ENCODE data around the gene CEP170. TPM values are rescaled to one million over a fixed set of nuclear protein-coding genes. Genes with fewer than 3 reads are reported as not detected.

CEP170 gene
- polyA plus RNA-seq (2011; rRNA removed) (59.9 and 69.6 TPM in 2 replicates), polyA plus RNA-seq (2017; fragmentation: RNase III; extraction: RNeasy Plus Mini Kit Qiagen cat#74134 plus additional on column Dnase treatment) (30.4 to 32.6 TPM (median 31.0 TPM) in 3 replicates), polyA minus RNA-seq (2011; rRNA and poly(A)+ RNA removed) (66.5 and 87.3 TPM in 2 replicates)
- polyA plus RNA-seq (2012; cell fraction: cytosol; rRNA removed): 14.1 and 14.6 TPM in 2 replicates
- polyA plus RNA-seq (2012; cell fraction: nucleus; rRNA removed): 19.0 and 21.8 TPM in 2 replicates

- peak; percentile 32 for FAIRE-seq
- DNase-seq (ENCODE audit: low read depth in 1 of 2, low spot score in 1 of 2): peak; percentile 86 to 99
- peaks cover 35% of the 10 kb centered on the region for H3K4me1 ChIP-seq
- peak; percentile 79 to 87 for ATAC-seq
- H3K4me2 ChIP-seq: peak within 1 kb of the TSS; percentile 93
- POLR2A ChIA-PET: interaction anchor here (0.6 to 2.5 kb wide), 15 partner anchors 9 to 1206 kb away, joined by 3 to 15 read pairs (median 4); partner anchors contain the start of gene CATSPERE
- WGBS (ENCODE audit: missing lambda C conversion rate): under 1% methylated on average over 24 of the region's 74 CpGs
- peak within 1 kb of the TSS; percentile 81 for H3K4me3 ChIP-seq
- peak; percentile 6; the same call in 1 of the 3 replicates for TF ChIP-seq SMC3 (IDR thresholded peaks at IDR 0.05)
- no peak for TF ChIP-seq TFCP2L1 (CRISPR knock-in tag; IDR thresholded peaks at IDR 0.05)
- peak; percentile 43; the same call in 1 of the 2 replicates for TF ChIP-seq MAX (IDR thresholded peaks at IDR 0.05)
- TF ChIP-seq POLR2A (IDR thresholded peaks at IDR 0.05; ENCODE audit: low read length): peak; percentile 47; the same call in 1 of the 2 replicates
- peak; percentile 46 to 55; a peak in 3 of 5 replicates for TF ChIP-seq JUN (IDR thresholded peaks at IDR 0.05)
- no peak for TF ChIP-seq RCOR1 (IDR thresholded peaks at IDR 0.05; ENCODE audit: low read depth, low read length)
- CTCF ChIA-PET: interaction anchor here (1.1 kb wide), 1 partner anchor 24 kb away, joined by 3 read pairs; no protein-coding TSS in a partner anchor
- H3K9me3 ChIP-seq: no peaks in the 10 kb centered on the region
- H3K27ac ChIP-seq: peak within 1 kb of the TSS; percentile 87 to 99
Observed at GRCh38 chr1:243254927-243255790, at the start of gene CEP170. Gene CEP170 (minus strand): TSS chr1:243255281. CDS start chr1:243225280, 30,001 bp downstream.

GRCh38 chr1:243301059-243301458 is 46.0 kb upstream of the CEP170 start:
- no peak overlapping the region for H3K4me2 ChIP-seq
- H3K27ac ChIP-seq: no peak overlapping the region
- TF ChIP-seq RAD21 (conservative IDR thresholded peaks at IDR 0.05 in 1 of 2, IDR thresholded peaks at IDR 0.05 in 1 of 2) (no peak), CHD2 (IDR thresholded peaks at IDR 0.05; ENCODE audit: low read length, partially characterized antibody) (no peak), MAZ (IDR thresholded peaks at IDR 0.05; ENCODE audit: borderline replicate concordance, low read depth, low read length) (no peak), RNF2 (IDR thresholded peaks at IDR 0.05; ENCODE audit: borderline replicate concordance, low read depth) (no peak)
- H3K9me3 ChIP-seq: peaks cover 7% of the 10 kb centered on the region; the same call in 2 of the 3 replicates
- H3K4me1 ChIP-seq: 0 out of 3 replicates have a peak, but pooled peaks cover 5% of the 10 kb centered on the region
- FAIRE-seq (no peak), DNase-seq (ENCODE audit: low read depth in 1 of 2, low spot score in 1 of 2) (no peak), ATAC-seq (no peak)
- H3K4me3 ChIP-seq: no peak overlapping the region
- CTCF ChIA-PET: no interaction called here
- WGBS (ENCODE audit: missing lambda C conversion rate): 96% methylated on average over 2 of the region's 2 CpGs
- POLR2A ChIA-PET: no interaction called here

- FAIRE-seq: no peak
- CTCF ChIA-PET: no interaction called here
- 90% methylated on average over 1 of the region's 1 CpG for WGBS (ENCODE audit: missing lambda C conversion rate)
Observed at GRCh38 chr1:243299069-243299468, 44.0 kb upstream of the CEP170 start.

More at GRCh38 chr1:243299069-243299468, 44.0 kb upstream of the CEP170 start:
- POLR2A ChIA-PET: no interaction called here
- peaks cover 7% of the 10 kb centered on the region for H3K9me3 ChIP-seq
- ATAC-seq (no peak), DNase-seq (ENCODE audit: low read depth in 1 of 2, low spot score in 1 of 2) (no peak)
- no peak overlapping the region for H3K4me2 ChIP-seq
- H3K4me3 ChIP-seq: no peak overlapping the region
- no peak overlapping the region for H3K27ac ChIP-seq
- no peak for TF ChIP-seq EHF (CRISPR knock-in tag; IDR thresholded peaks at IDR 0.05)
- no peak for TF ChIP-seq TP53 (CRISPR knock-in tag; IDR thresholded peaks at IDR 0.05)
- TF ChIP-seq EP300 (IDR thresholded peaks at IDR 0.05): no peak
- TF ChIP-seq POLR2AphosphoS2 (conservative IDR thresholded peaks at IDR 0.05; ENCODE audit: low read length): no peak
- no peak for TF ChIP-seq RNF2 (IDR thresholded peaks at IDR 0.05; ENCODE audit: borderline replicate concordance, low read depth)
- no peak for TF ChIP-seq KDM5A (IDR thresholded peaks at IDR 0.05)
- no peak for TF ChIP-seq ZSCAN20 (CRISPR knock-in tag; IDR thresholded peaks at IDR 0.05)
- no peak for TF ChIP-seq RFX5 (IDR thresholded peaks at IDR 0.05)
- TF ChIP-seq REST (IDR thresholded peaks at IDR 0.05): no peak
- no peak for TF ChIP-seq ATOH8 (CRISPR knock-in tag; IDR thresholded peaks at IDR 0.05; ENCODE audit: low read depth)
- TF ChIP-seq MAX (IDR thresholded peaks at IDR 0.05): no peak
- no peak for TF ChIP-seq USF2 (IDR thresholded peaks at IDR 0.05)
- TF ChIP-seq HEYL (CRISPR knock-in tag; IDR thresholded peaks at IDR 0.05): no peak
- no peak for TF ChIP-seq EHMT2 (IDR thresholded peaks at IDR 0.05; ENCODE audit: low read depth)
- no peak for TF ChIP-seq CBX8 (IDR thresholded peaks at IDR 0.05)
- TF ChIP-seq JUN (IDR thresholded peaks at IDR 0.05): no peak
- TF ChIP-seq HOXB5 (CRISPR knock-in tag; IDR thresholded peaks at IDR 0.05): no peak
- TF ChIP-seq HOXB13 (CRISPR knock-in tag; IDR thresholded peaks at IDR 0.05; ENCODE audit: low read depth): no peak
- TF ChIP-seq FOXS1 (CRISPR knock-in tag; IDR thresholded peaks at IDR 0.05): no peak
- H3K4me1 ChIP-seq: 0 out of 3 replicates have a peak, but pooled peaks cover under 1% of the 10 kb centered on the region
